22Rv1 (cell line): ENCODE measurements around the gene LACTB.

Source experiments
- H3K27ac ChIP-seq: fragments of 450-650 bp; 2 replicates; pipeline ENCODE4 v1.5.1; 2017
- ZFX ChIP-seq: fragments of 450-650 bp; IDR thresholded peaks from 2 replicates; pipeline ENCODE4 v1.6.1; 2017; ENCODE audit warnings: antibody characterized with exemption, borderline replicate concordance
- TF ChIP-seq, protein P1 (sequence below): fragments of 450-650 bp; IDR thresholded peaks from 2 replicates; pipeline ENCODE4 v1.5.1; 2017; ENCODE audit warnings: mild to moderate bottlenecking

Gene LACTB

GRCh38 chr15:63165166-63165859, 43.7 kb downstream of the LACTB start:
- TF ChIP-seq, protein P1, sequence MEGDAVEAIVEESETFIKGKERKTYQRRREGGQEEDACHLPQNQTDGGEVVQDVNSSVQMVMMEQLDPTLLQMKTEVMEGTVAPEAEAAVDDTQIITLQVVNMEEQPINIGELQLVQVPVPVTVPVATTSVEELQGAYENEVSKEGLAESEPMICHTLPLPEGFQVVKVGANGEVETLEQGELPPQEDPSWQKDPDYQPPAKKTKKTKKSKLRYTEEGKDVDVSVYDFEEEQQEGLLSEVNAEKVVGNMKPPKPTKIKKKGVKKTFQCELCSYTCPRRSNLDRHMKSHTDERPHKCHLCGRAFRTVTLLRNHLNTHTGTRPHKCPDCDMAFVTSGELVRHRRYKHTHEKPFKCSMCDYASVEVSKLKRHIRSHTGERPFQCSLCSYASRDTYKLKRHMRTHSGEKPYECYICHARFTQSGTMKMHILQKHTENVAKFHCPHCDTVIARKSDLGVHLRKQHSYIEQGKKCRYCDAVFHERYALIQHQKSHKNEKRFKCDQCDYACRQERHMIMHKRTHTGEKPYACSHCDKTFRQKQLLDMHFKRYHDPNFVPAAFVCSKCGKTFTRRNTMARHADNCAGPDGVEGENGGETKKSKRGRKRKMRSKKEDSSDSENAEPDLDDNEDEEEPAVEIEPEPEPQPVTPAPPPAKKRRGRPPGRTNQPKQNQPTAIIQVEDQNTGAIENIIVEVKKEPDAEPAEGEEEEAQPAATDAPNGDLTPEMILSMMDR: no peak
- TF ChIP-seq ZFX: no peak

GRCh38 chr15:63166219-63166618, 44.6 kb downstream of the LACTB start:
- TF ChIP-seq ZFX: no peak
- TF ChIP-seq, protein P1: no peak
- H3K27ac ChIP-seq: no peak overlapping the region

More at GRCh38 chr15:63165166-63165859, 43.7 kb downstream of the LACTB start:
- no peak overlapping the region for H3K27ac ChIP-seq

- no peak for TF ChIP-seq ZFX
- TF ChIP-seq, protein P1: no peak
- H3K27ac ChIP-seq: no peak overlapping the region
Measured at GRCh38 chr15:63169788-63170187, 48.1 kb downstream of the LACTB start.

DNA sequence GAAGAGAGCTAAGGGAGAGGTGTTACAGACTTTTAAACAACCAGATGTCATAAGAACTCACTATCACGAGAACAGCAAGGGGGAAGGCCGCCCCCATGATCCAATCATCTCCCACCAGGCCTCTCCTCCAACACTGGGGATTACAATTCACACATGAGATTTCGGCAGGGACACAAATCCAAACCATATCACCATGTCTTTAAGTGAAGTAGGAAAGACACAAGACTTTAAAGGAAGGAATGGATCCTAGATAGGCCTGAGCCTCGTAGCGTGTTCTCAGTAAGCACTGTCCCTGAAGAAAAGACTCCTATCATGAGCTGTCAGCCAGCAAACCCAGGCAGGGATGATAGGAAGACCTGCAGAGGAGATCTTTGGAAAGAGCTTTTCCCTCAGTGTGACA, 50.7 kb downstream of the LACTB start:
- TF ChIP-seq, protein P1: no peak
- no peak for TF ChIP-seq ZFX
- no peak overlapping the region for H3K27ac ChIP-seq

GRCh38 chr15:63172851-63173451, 51.3 kb downstream of the LACTB start:
- H3K27ac ChIP-seq: no peak overlapping the region
- no peak for TF ChIP-seq ZFX
- TF ChIP-seq, protein P1: no peak

GRCh38 chr15:63176302-63176701, 54.6 kb downstream of the LACTB start:
- TF ChIP-seq, protein P1: no peak
- TF ChIP-seq ZFX: no peak
- H3K27ac ChIP-seq: no peak overlapping the region

DNA sequence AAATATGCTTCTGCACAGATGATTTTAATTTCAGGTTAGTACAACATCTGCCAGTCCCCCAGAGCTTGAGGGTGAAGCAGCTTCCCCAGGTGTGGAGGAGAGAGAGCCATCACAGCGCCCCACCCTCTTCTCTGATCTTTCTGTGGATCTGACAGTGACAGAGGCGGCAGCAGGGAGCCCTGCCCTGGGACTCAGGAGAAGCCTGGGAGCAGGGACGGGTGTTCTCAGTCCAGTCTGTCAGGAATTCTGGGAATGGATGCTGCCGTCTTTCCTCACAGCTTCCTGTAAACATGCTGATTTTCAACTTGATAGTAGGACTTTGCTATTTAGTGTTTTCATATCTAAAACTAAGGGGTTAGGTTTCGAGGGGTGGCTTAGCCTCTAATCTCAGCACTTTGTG, 56.4 kb downstream of the LACTB start:
- no peak overlapping the region for H3K27ac ChIP-seq
- TF ChIP-seq ZFX: no peak
- TF ChIP-seq, protein P1: no peak
